Activated naive CD4-positive, alpha-beta T cell treated with anti-CD3 and anti-CD28 coated beads, Interleukin-2, amount 10 ng/mL, durations not matched to agents 7 days and 5 days (primary cell): ENCODE results near the gene TMEM164.
A peak's percentile ranks its signal among the peaks of the same experiment; 100 is the strongest.
"Not testable (repeated sequence)": the region's sequence is repeated elsewhere in the genome, so short reads cannot be mapped to it uniquely, and the experiment has no call there.

Experiments used
- CTCF ChIA-PET: fragments of 350-600 bp; sonication (Branson Sonifier 250); formaldehyde crosslinking; loops from one replicate; lab custom pipeline; 2021; ENCODE audit warnings: antibody characterized with exemption; lab: Charles Lee
- DNase-seq: peaks from one replicate; pipeline ENCODE4 v3.0.0-alpha.2; 2020
- H3K27ac Mint-ChIP-seq: one replicate; pipeline ENCODE4 v1.8.0; 2021; ENCODE audit warnings: mild to moderate bottlenecking, moderate library complexity, mixed read lengths
- H3K27me3 Mint-ChIP-seq: one replicate; pipeline ENCODE4 v1.8.0; 2021; ENCODE audit warnings: mild to moderate bottlenecking, mixed read lengths
- H3K36me3 Mint-ChIP-seq: one replicate; pipeline ENCODE4 v1.8.0; 2021; ENCODE audit warnings: mixed read lengths
- H3K4me1 Mint-ChIP-seq: one replicate; pipeline ENCODE4 v1.8.0; 2021; ENCODE audit warnings: mixed read lengths
- H3K4me3 Mint-ChIP-seq: one replicate; pipeline ENCODE4 v1.8.0; 2021; ENCODE audit warnings: mild to moderate bottlenecking, moderate library complexity, mixed read lengths
- H3K9me3 Mint-ChIP-seq: one replicate; pipeline ENCODE4 v1.8.0; 2021; ENCODE audit warnings: mixed read lengths

TMEM164 gene

GRCh38 chrX:110133735-110134370, 130.9 kb downstream of the TMEM164 start:
- CTCF ChIA-PET, result interaction anchor here (1.0 kb wide), 1 partner anchor 13 kb away, joined by 3 read pairs; no protein-coding TSS in a partner anchor
- no peaks in the 10 kb centered on the region for H3K9me3 Mint-ChIP-seq
- no peak for DNase-seq
- no peak overlapping the region for H3K4me3 Mint-ChIP-seq
- no peaks in the 10 kb centered on the region for H3K4me1 Mint-ChIP-seq
- H3K36me3 Mint-ChIP-seq, result peaks cover 8% of the 10 kb centered on the region
- H3K27me3 Mint-ChIP-seq, result no peaks in the 10 kb centered on the region
- no peak overlapping the region for H3K27ac Mint-ChIP-seq

- no peak for DNase-seq
- no peaks in the 10 kb centered on the region for H3K27me3 Mint-ChIP-seq
- no peaks in the 10 kb centered on the region for H3K9me3 Mint-ChIP-seq
- peaks cover 8% of the 10 kb centered on the region for H3K36me3 Mint-ChIP-seq
- no peak overlapping the region for H3K4me3 Mint-ChIP-seq
- no peaks in the 10 kb centered on the region for H3K4me1 Mint-ChIP-seq
- CTCF ChIA-PET, result interaction anchor here (2.1 kb wide), 1 partner anchor 11 kb away, joined by 6 read pairs; no protein-coding TSS in a partner anchor
- H3K27ac Mint-ChIP-seq, result no peak overlapping the region
Observed at GRCh38 chrX:110135618-110136017, 132.7 kb downstream of the TMEM164 start.

GRCh38 chrX:110136136-110136535, 133.2 kb downstream of the TMEM164 start:
- DNase-seq, result no peak
- no peaks in the 10 kb centered on the region for H3K4me1 Mint-ChIP-seq
- H3K4me3 Mint-ChIP-seq, result no peak overlapping the region
- H3K36me3 Mint-ChIP-seq, result peaks cover 8% of the 10 kb centered on the region
- CTCF ChIA-PET, result interaction anchor here (2.1 kb wide), 1 partner anchor 11 kb away, joined by 6 read pairs; no protein-coding TSS in a partner anchor
- H3K27ac Mint-ChIP-seq, result no peak overlapping the region
- no peaks in the 10 kb centered on the region for H3K9me3 Mint-ChIP-seq
- H3K27me3 Mint-ChIP-seq, result no peaks in the 10 kb centered on the region

DNA sequence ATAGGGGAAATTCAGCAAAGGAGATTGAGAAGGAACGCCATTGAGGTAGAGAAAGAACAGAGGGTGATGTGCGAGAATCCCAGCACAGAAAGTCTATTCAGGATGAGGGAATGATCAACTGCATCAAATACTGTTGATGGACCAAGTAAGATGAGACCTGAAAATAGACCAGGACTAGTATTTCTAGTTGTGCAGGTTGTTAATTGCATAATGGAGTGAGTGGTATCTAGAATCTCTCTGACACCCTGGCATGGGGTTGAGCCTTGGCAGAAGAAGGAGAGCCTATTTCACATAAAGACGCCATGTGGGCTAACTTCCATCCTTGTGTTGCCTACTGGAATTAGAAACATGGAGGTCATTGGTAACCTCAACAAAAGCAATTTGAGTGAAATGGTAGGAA, 135.6 kb downstream of the TMEM164 start:
- Mint-ChIP-seq H3K9me3 (no peaks in the 10 kb centered on the region), H3K27me3 (no peaks in the 10 kb centered on the region), H3K36me3 (peaks cover 4% of the 10 kb centered on the region), H3K4me1 (no peaks in the 10 kb centered on the region), H3K4me3 (no peak overlapping the region), H3K27ac (no peak overlapping the region)
- CTCF ChIA-PET, result interaction anchor here (1.0 kb wide), 1 partner anchor 8 kb away, joined by 3 read pairs; no protein-coding TSS in a partner anchor
- DNase-seq, result no peak

DNA sequence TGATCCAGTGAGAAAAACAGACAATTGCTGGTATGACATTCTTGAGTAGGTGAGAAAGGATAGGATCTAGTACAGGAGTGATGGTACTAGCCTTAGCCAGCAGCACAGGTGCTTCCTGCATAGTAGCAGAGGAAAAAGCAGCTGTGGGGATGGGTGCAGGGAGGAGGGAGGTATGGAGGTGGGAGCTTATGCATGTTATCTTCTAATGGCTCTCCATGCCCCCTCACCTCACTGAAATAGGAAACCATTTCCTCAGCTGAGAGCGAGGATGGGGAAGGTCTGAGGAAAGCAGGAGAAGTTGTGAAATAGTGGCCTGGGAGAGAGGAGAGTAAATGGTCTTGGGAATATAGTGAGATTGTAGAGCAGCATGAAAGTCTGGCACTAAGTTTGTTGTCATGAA, 136.3 kb downstream of the TMEM164 start:
- no peaks in the 10 kb centered on the region for H3K27me3 Mint-ChIP-seq
- H3K9me3 Mint-ChIP-seq, result no peaks in the 10 kb centered on the region
- no peak for DNase-seq
- no peaks in the 10 kb centered on the region for H3K4me1 Mint-ChIP-seq
- no peak overlapping the region for H3K4me3 Mint-ChIP-seq
- no peaks in the 10 kb centered on the region for H3K36me3 Mint-ChIP-seq
- CTCF ChIA-PET, result no interaction called here
- H3K27ac Mint-ChIP-seq, result no peak overlapping the region

DNA sequence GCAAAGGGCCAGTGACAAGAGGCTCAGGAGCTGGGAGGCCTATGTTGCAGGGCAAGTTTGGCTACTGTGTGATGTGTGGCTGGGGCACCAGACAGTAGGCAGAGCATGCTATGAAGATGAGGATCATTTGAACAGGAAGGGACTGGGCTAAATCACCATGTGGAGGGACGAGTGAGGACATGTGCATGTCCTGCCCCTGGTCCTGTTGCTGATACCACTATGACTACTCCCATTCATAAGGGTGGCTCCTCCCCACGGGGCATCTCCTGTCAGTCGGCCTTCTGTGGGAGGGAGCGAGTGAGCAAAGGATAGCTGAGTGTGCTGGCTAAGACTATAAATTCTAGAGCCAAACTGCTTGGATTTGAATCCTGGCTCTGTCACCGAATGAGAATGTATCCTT, 139.2 kb downstream of the TMEM164 start:
- CTCF ChIA-PET, result no interaction called here

GRCh38 chrX:110143454-110144210, 140.7 kb downstream of the TMEM164 start:
- no peak for DNase-seq
- no peaks in the 10 kb centered on the region for H3K27me3 Mint-ChIP-seq
- no peaks in the 10 kb centered on the region for H3K36me3 Mint-ChIP-seq
- H3K4me1 Mint-ChIP-seq, result no peaks in the 10 kb centered on the region
- no peaks in the 10 kb centered on the region for H3K9me3 Mint-ChIP-seq
- CTCF ChIA-PET, result interaction anchor here (0.9 to 4.3 kb wide), 2 partner anchors 253 to 265 kb away, joined by 3 to 24 read pairs; no protein-coding TSS in a partner anchor
- H3K27ac Mint-ChIP-seq, result no peak overlapping the region
- H3K4me3 Mint-ChIP-seq, result no peak overlapping the region

More for the DNA sequence above, 139.2 kb downstream of the TMEM164 start:
- Mint-ChIP-seq H3K27ac (no peak overlapping the region), H3K9me3 (no peaks in the 10 kb centered on the region), H3K36me3 (no peaks in the 10 kb centered on the region), H3K4me1 (no peaks in the 10 kb centered on the region), H3K4me3 (no peak overlapping the region), H3K27me3 (no peaks in the 10 kb centered on the region)
- no peak for DNase-seq

DNA sequence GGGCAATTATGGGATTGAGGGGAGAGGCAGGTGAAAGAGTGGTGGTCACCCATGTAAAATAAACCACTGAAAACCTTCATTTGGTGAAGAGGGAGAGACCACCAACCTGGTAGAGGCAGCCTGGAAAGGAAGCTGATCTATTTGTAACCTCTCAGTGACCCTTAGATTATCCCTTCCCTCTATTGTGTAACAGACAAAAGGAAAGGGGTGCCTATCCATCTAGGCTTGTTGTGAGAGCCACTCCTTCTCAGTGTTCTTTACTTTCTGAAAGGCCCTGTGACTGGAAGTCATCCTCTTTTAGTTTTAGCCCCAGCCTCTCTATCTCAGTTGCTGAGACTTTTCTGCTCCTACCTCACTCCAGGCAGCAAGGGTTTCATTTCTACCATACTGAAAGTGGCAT, 142.4 kb downstream of the TMEM164 start:
- H3K4me1 Mint-ChIP-seq, result no peaks in the 10 kb centered on the region
- no peak overlapping the region for H3K4me3 Mint-ChIP-seq
- H3K36me3 Mint-ChIP-seq, result no peaks in the 10 kb centered on the region
- no peak overlapping the region for H3K27ac Mint-ChIP-seq
- CTCF ChIA-PET, result interaction anchor here (2.0 to 4.3 kb wide), 7 partner anchors 11 to 267 kb away, joined by 6 to 24 read pairs (median 15); no protein-coding TSS in a partner anchor
- DNase-seq, result no peak
- no peaks in the 10 kb centered on the region for H3K9me3 Mint-ChIP-seq
- H3K27me3 Mint-ChIP-seq, result no peaks in the 10 kb centered on the region

- Mint-ChIP-seq H3K27me3 (no peaks in the 10 kb centered on the region), H3K9me3 (no peaks in the 10 kb centered on the region), H3K27ac (no peak overlapping the region), H3K4me3 (no peak overlapping the region), H3K36me3 (no peaks in the 10 kb centered on the region), H3K4me1 (no peaks in the 10 kb centered on the region)
- DNase-seq, result peak; percentile 27
- CTCF ChIA-PET, result interaction anchor here (0.6 to 4.3 kb wide), 23 partner anchors 8 to 266 kb away, joined by 3 to 24 read pairs (median 5); no protein-coding TSS in a partner anchor
Observed at GRCh38 chrX:110145854-110146253, 142.9 kb downstream of the TMEM164 start.

GRCh38 chrX:110146521-110146920, 143.6 kb downstream of the TMEM164 start:
- Mint-ChIP-seq H3K4me3 (no peak overlapping the region), H3K36me3 (no peaks in the 10 kb centered on the region), H3K9me3 (no peaks in the 10 kb centered on the region), H3K4me1 (no peaks in the 10 kb centered on the region), H3K27ac (no peak overlapping the region), H3K27me3 (no peaks in the 10 kb centered on the region)
- peak; percentile 42 for DNase-seq
- CTCF ChIA-PET, result interaction anchor here (0.6 to 4.3 kb wide), 28 partner anchors 8 to 432 kb away, joined by 3 to 24 read pairs (median 4); no protein-coding TSS in a partner anchor

GRCh38 chrX:110153244-110153643, 150.3 kb downstream of the TMEM164 start:
- Mint-ChIP-seq H3K27me3 (no peaks in the 10 kb centered on the region), H3K36me3 (peaks cover 1% of the 10 kb centered on the region), H3K4me1 (peaks cover 4% of the 10 kb centered on the region), H3K9me3 (no peaks in the 10 kb centered on the region), H3K4me3 (no peak overlapping the region), H3K27ac (no peak overlapping the region)
- CTCF ChIA-PET, result interaction anchor here (0.7 to 21.0 kb wide), 2 partner anchors 182 to 260 kb away, joined by 3 to 409 read pairs; no protein-coding TSS in a partner anchor
- DNase-seq, result no peak

GRCh38 chrX:110153896-110154295, 151.0 kb downstream of the TMEM164 start:
- Mint-ChIP-seq H3K27ac (no peak overlapping the region), H3K9me3 (no peaks in the 10 kb centered on the region), H3K4me1 (peaks cover 4% of the 10 kb centered on the region), H3K36me3 (peaks cover 1% of the 10 kb centered on the region), H3K27me3 (no peaks in the 10 kb centered on the region), H3K4me3 (no peak overlapping the region)
- CTCF ChIA-PET, result interaction anchor here (0.6 to 21.0 kb wide), 2 partner anchors 140 to 259 kb away, joined by 3 to 409 read pairs; no protein-coding TSS in a partner anchor
- DNase-seq, result no peak

DNA sequence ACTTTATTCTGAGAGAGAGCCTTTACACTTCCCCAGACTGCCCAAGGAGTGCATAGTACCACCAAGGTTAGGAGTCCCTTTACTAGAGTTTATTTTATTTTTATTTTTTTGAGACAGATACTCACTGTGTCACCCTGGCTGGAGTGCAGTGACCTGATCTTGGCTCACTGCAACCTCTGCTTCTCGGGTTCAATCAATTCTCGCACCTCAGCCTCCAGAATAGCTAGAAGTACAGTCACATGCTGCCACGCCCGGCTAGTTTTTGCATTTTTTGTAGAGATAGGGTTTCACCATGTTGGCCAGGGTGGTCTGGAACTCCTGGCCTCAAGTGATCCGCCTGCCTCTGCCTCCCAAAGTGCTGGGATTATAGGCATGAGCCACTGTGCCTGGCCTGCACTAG, 151.4 kb downstream of the TMEM164 start:
- H3K36me3 Mint-ChIP-seq, H3K4me1 Mint-ChIP-seq, H3K27me3 Mint-ChIP-seq, DNase-seq, H3K9me3 Mint-ChIP-seq, H3K4me3 Mint-ChIP-seq, H3K27ac Mint-ChIP-seq: not testable (repeated sequence)
- CTCF ChIA-PET, result interaction anchor here (0.6 to 21.0 kb wide), 3 partner anchors 8 to 259 kb away, joined by 3 to 409 read pairs (median 5); no protein-coding TSS in a partner anchor

DNA sequence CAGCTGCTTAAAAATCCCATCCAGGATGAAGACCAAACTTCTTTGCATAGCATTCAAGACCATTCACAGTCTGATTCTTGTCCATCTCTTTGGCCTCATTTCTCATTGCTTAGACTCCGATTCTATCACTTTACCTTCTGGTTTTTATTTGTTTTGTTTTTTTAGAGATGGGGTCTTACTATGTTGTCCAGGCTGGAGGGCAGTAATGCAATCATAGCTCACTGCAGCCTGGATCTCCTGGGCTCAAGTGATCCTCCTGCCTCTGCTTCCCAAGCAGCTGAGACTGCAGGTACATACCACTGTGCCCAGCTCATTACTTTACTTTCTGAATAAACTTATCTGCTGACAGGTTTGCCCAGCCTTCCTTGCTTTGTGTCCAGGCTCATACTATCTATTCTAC, 152.8 kb downstream of the TMEM164 start:
- no peak for DNase-seq
- H3K36me3 Mint-ChIP-seq, result peaks cover 1% of the 10 kb centered on the region
- H3K27ac Mint-ChIP-seq, result no peak overlapping the region
- peaks cover 13% of the 10 kb centered on the region for H3K4me1 Mint-ChIP-seq
- CTCF ChIA-PET, result interaction anchor here (0.7 to 21.0 kb wide), 5 partner anchors 8 to 257 kb away, joined by 3 to 409 read pairs (median 4); no protein-coding TSS in a partner anchor
- no peak overlapping the region for H3K4me3 Mint-ChIP-seq
- no peaks in the 10 kb centered on the region for H3K9me3 Mint-ChIP-seq
- H3K27me3 Mint-ChIP-seq, result no peaks in the 10 kb centered on the region
